Measurements from ENCODE around the gene CPT1A. TPM values are rescaled to one million over a fixed set of nuclear protein-coding genes. Genes with fewer than 3 reads are reported as not detected.

The CPT1A gene
- total and polyA plus RNA-seq, 7 donors = 12.0 to 87.8 (median 33.9) TPM

- Histone ChIP-seq H3K27me3 (no peaks in the 10 kb centered on the region), H3K9me3 (no peaks in the 10 kb centered on the region), H3K4me3 (no peak overlapping the region), H3K27ac (no peak overlapping the region), H3K4me1 (peaks cover 0 to 18% (median 15%) of the 10 kb centered on the region in 4 donors), H3K36me3 (peaks cover 7 to 56% (median 33%) of the 10 kb centered on the region in 4 donors)
- intact Hi-C loops (cut with DNase I) = no loop called here
- DNase-seq = no peak
- TF ChIP-seq POLR2AphosphoS5 (IDR thresholded peaks at IDR 0.05) (no peak), CTCF (IDR thresholded peaks at IDR 0.05) (no peak), POLR2A (IDR thresholded peaks at IDR 0.05) (no peak), EP300 (IDR thresholded peaks at IDR 0.05) (no peak)
- 17 to 64% methylated on average over 15 of the region's 15 CpGs for WGBS, 2 donors
Measured at GRCh38 chr11:68812526-68812925, 29.2 kb downstream of the CPT1A start.

GRCh38 chr11:68810164-68810563 lies 31.6 kb downstream of the CPT1A start:
- DNase-seq = no peak
- Histone ChIP-seq H3K27ac (peak overlapping the region in 2 of 4 donors; percentile 1 to 35), H3K4me1 (peaks cover 0 to 29% (median 20%) of the 10 kb centered on the region in 4 donors), H3K9me3 (no peaks in the 10 kb centered on the region), H3K4me3 (no peak overlapping the region), H3K36me3 (peaks cover 7 to 56% (median 42%) of the 10 kb centered on the region in 4 donors), H3K27me3 (no peaks in the 10 kb centered on the region)
- 30 to 75% methylated on average over 7 of the region's 7 CpGs for WGBS, 2 donors
- intact Hi-C loops (cut with DNase I) = no loop called here
- TF ChIP-seq POLR2A (IDR thresholded peaks at IDR 0.05) = no peak
- no peak for TF ChIP-seq EP300 (IDR thresholded peaks at IDR 0.05)
- no peak for TF ChIP-seq POLR2AphosphoS5 (IDR thresholded peaks at IDR 0.05)
- TF ChIP-seq CTCF (IDR thresholded peaks at IDR 0.05) = no peak

- peak overlapping the region in 2 of 4 donors; percentile 1 to 35 for H3K27ac ChIP-seq
- intact Hi-C loops (cut with DNase I) = no loop called here
- 77 to 80% methylated on average over 5 of the region's 5 CpGs for WGBS, 2 donors
Measured at GRCh38 chr11:68809506-68809905, 32.2 kb downstream of the CPT1A start.

GRCh38 chr11:68808787-68809186 lies 32.9 kb downstream of the CPT1A start:
- H3K36me3 ChIP-seq = peaks cover 13 to 62% (median 45%) of the 10 kb centered on the region in 4 donors
- WGBS, 2 donors = 92 to 93% methylated on average over 2 of the region's 2 CpGs
- no peaks in the 10 kb centered on the region for H3K27me3 ChIP-seq
- no peak for TF ChIP-seq POLR2A (IDR thresholded peaks at IDR 0.05)
- TF ChIP-seq EP300 (IDR thresholded peaks at IDR 0.05) = no peak
- no peak for TF ChIP-seq CTCF (IDR thresholded peaks at IDR 0.05)
- no peak for TF ChIP-seq POLR2AphosphoS5 (IDR thresholded peaks at IDR 0.05)
- peaks cover 0 to 29% (median 20%) of the 10 kb centered on the region in 4 donors for H3K4me1 ChIP-seq
- H3K9me3 ChIP-seq = no peaks in the 10 kb centered on the region
- DNase-seq = no peak
- H3K4me3 ChIP-seq = no peak overlapping the region
- H3K27ac ChIP-seq = no peak overlapping the region
- intact Hi-C loops (cut with DNase I) = no loop called here

More at GRCh38 chr11:68809506-68809905, 32.2 kb downstream of the CPT1A start:
- no peak for DNase-seq
- Histone ChIP-seq H3K9me3 (no peaks in the 10 kb centered on the region), H3K27me3 (no peaks in the 10 kb centered on the region), H3K36me3 (peaks cover 11 to 56% (median 43%) of the 10 kb centered on the region in 4 donors), H3K4me3 (no peak overlapping the region), H3K4me1 (peaks cover 0 to 29% (median 20%) of the 10 kb centered on the region in 4 donors)
- no peak for TF ChIP-seq POLR2AphosphoS5 (IDR thresholded peaks at IDR 0.05)
- TF ChIP-seq CTCF (IDR thresholded peaks at IDR 0.05) = no peak
- no peak for TF ChIP-seq POLR2A (IDR thresholded peaks at IDR 0.05)
- no peak for TF ChIP-seq EP300 (IDR thresholded peaks at IDR 0.05)

All from sigmoid colon (tissue), 7 donors.